ENCODE measurements around the gene PAPPA2. TPM values are rescaled to one million over a fixed set of nuclear protein-coding genes. Genes with fewer than 3 reads are reported as not detected.
"Not testable (repeated sequence)": the region's sequence is repeated elsewhere in the genome, so short reads cannot be mapped to it uniquely, and the experiment has no call there.

The PAPPA2 gene
- total RNA-seq, 1 experiment from 2014 or later: 0.03 TPM

DNA sequence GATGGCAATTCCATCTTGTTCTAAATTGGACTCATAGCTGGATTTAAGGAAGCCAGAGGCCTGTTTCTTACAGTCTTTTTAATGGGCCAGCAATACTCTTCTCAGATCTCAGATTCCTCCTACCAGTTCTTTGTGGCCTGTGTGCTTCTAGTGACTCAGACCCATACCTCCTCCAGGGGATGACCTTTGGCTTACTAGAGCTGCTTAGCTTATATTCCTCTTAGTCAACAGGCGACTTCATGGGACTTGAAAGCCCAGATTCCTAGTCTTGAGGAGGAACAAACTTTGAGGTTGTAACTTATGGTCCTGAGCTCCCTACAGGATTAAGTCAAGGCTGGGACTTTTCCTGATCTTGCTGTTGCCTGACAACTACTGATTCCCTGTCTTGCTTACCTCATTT, 12.4 kb upstream of the PAPPA2 start:
- in situ Hi-C loops (cut with HindIII; ENCODE audit: low pct_unique_long_range_greater_than_20kb, low sequenced_read_pairs) (no loop called here), intact Hi-C loops (cut with micrococcal nuclease; ENCODE audit: unreplicated experiment) (no loop called here)
- Histone ChIP-seq H3K9me3 (ENCODE audit: control insufficient read depth, insufficient read depth, low read depth, low read length) (no peaks in the 10 kb centered on the region), H3K27ac (ENCODE audit: low read length) (no peak overlapping the region), H3K27me3 (ENCODE audit: control insufficient read depth, insufficient read depth, low read length) (no peaks in the 10 kb centered on the region), H3K4me1 (ENCODE audit: control insufficient read depth, insufficient read depth, low read length) (no peaks in the 10 kb centered on the region), H3K4me3 (ENCODE audit: low read depth in 2 of 2, low read length in 2 of 2) (no peak overlapping the region), H3K36me3 (ENCODE audit: control insufficient read depth, insufficient read depth, low read length) (no peaks in the 10 kb centered on the region)
- no TSS peak for BruUV-seq (replicated peaks)
- TF ChIP-seq, protein P1, sequence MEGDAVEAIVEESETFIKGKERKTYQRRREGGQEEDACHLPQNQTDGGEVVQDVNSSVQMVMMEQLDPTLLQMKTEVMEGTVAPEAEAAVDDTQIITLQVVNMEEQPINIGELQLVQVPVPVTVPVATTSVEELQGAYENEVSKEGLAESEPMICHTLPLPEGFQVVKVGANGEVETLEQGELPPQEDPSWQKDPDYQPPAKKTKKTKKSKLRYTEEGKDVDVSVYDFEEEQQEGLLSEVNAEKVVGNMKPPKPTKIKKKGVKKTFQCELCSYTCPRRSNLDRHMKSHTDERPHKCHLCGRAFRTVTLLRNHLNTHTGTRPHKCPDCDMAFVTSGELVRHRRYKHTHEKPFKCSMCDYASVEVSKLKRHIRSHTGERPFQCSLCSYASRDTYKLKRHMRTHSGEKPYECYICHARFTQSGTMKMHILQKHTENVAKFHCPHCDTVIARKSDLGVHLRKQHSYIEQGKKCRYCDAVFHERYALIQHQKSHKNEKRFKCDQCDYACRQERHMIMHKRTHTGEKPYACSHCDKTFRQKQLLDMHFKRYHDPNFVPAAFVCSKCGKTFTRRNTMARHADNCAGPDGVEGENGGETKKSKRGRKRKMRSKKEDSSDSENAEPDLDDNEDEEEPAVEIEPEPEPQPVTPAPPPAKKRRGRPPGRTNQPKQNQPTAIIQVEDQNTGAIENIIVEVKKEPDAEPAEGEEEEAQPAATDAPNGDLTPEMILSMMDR (IDR thresholded peaks at IDR 0.05): no peak
- TF ChIP-seq TCF7L2 (IDR thresholded peaks at IDR 0.05; ENCODE audit: low read depth, low read length) (no peak), SIN3A (IDR thresholded peaks at IDR 0.05; ENCODE audit: borderline replicate concordance, insufficient read depth, low read depth, low read length) (no peak), POLR2AphosphoS5 (IDR thresholded peaks at IDR 0.05; ENCODE audit: low read depth, low read length) (no peak), REST (IDR thresholded peaks at IDR 0.05; ENCODE audit: insufficient read depth in 1 of 2, low read depth in 2 of 2, low read length in 1 of 2) (no peak)
- ChIA-PET POLR2A (no interaction called here), CTCF (no interaction called here)
- ATAC-seq (no peak), DNase-seq (ENCODE audit: low read depth, low spot score) (no peak)

- not testable (repeated sequence) for BruUV-seq (replicated peaks)
Measured at GRCh38 chr1:176451741-176452140, 11.2 kb upstream of the PAPPA2 start.

DNA sequence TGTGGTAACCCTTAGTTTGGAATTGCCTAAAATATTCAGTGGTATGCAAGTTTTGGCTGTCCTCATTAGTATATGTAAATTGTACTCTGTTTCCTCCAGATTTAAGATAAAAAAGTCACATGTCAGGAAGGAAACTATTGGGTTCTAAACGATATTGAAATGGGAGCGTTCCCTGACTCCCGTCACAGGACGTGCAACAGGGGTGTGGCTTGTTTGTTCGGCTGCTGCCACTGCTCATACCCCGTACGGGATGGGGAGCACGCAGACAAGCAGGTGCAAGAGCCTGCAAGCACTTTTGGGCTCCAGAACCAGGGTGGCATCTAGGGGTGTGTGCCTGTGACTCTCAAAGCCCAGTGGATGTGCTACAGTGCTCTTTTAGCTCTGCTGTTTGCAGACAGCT, 6.2 kb upstream of the PAPPA2 start:
- H3K27me3 ChIP-seq (ENCODE audit: control insufficient read depth, insufficient read depth, low read length): no peaks in the 10 kb centered on the region
- ChIA-PET POLR2A (no interaction called here), CTCF (no interaction called here)
- intact Hi-C loops (cut with micrococcal nuclease; ENCODE audit: unreplicated experiment) (no loop called here), in situ Hi-C loops (cut with HindIII; ENCODE audit: low pct_unique_long_range_greater_than_20kb, low sequenced_read_pairs) (no loop called here)
- no peak overlapping the region for H3K27ac ChIP-seq (ENCODE audit: low read length)
- no peaks in the 10 kb centered on the region for H3K36me3 ChIP-seq (ENCODE audit: control insufficient read depth, insufficient read depth, low read length)
- ATAC-seq (no peak), DNase-seq (ENCODE audit: low read depth, low spot score) (no peak)
- TF ChIP-seq REST (IDR thresholded peaks at IDR 0.05; ENCODE audit: insufficient read depth in 1 of 2, low read depth in 2 of 2, low read length in 1 of 2) (no peak), SIN3A (IDR thresholded peaks at IDR 0.05; ENCODE audit: borderline replicate concordance, insufficient read depth, low read depth, low read length) (no peak), POLR2AphosphoS5 (IDR thresholded peaks at IDR 0.05; ENCODE audit: low read depth, low read length) (no peak), TCF7L2 (IDR thresholded peaks at IDR 0.05; ENCODE audit: low read depth, low read length) (no peak)
- TF ChIP-seq, protein P1 (IDR thresholded peaks at IDR 0.05): no peak
- no peaks in the 10 kb centered on the region for H3K9me3 ChIP-seq (ENCODE audit: control insufficient read depth, insufficient read depth, low read depth, low read length)
- H3K4me3 ChIP-seq (ENCODE audit: low read depth in 2 of 2, low read length in 2 of 2): no peak overlapping the region
- no TSS peak for BruUV-seq (replicated peaks)
- no peaks in the 10 kb centered on the region for H3K4me1 ChIP-seq (ENCODE audit: control insufficient read depth, insufficient read depth, low read length)

More at GRCh38 chr1:176451741-176452140, 11.2 kb upstream of the PAPPA2 start:
- in situ Hi-C loops (cut with HindIII; ENCODE audit: low pct_unique_long_range_greater_than_20kb, low sequenced_read_pairs); H3K36me3 ChIP-seq (ENCODE audit: control insufficient read depth, insufficient read depth, low read length); H3K27ac ChIP-seq (ENCODE audit: low read length); ATAC-seq; CTCF ChIA-PET; H3K4me1 ChIP-seq (ENCODE audit: control insufficient read depth, insufficient read depth, low read length); POLR2A ChIA-PET; H3K4me3 ChIP-seq (ENCODE audit: low read depth in 2 of 2, low read length in 2 of 2); H3K27me3 ChIP-seq (ENCODE audit: control insufficient read depth, insufficient read depth, low read length); DNase-seq (ENCODE audit: low read depth, low spot score); intact Hi-C loops (cut with micrococcal nuclease; ENCODE audit: unreplicated experiment); H3K9me3 ChIP-seq (ENCODE audit: control insufficient read depth, insufficient read depth, low read depth, low read length): not testable (repeated sequence)
